ENCODE data around the gene LRRC42.
"Not testable (repeated sequence)": the region's sequence is repeated elsewhere in the genome, so short reads cannot be mapped to it uniquely, and the experiment has no call there.

Gene LRRC42

DNA sequence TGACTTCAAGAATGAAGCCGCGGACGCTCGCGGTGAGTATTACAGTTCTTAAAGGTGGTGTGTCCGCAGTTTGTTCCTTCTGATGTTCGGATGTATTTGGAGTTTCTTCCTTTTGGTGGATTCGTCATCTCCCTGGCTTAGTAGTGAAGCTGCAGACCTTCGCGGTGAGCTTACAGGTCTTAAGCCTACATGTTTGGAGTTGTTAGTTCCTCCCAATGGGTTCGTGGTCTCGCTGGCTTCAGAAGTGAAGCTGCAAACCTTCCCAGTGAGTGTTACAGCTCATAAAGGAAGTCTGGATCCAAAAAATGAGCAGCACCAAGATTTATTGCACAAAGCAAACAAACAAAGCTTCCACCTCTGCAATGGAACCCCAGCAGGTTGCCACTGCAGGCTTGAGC is 57.1 kb downstream of the LRRC42 start:
- FAIRE-seq = no peak
- DNase-seq (ENCODE audit: insufficient read length, low spot score) = no peak

DNA sequence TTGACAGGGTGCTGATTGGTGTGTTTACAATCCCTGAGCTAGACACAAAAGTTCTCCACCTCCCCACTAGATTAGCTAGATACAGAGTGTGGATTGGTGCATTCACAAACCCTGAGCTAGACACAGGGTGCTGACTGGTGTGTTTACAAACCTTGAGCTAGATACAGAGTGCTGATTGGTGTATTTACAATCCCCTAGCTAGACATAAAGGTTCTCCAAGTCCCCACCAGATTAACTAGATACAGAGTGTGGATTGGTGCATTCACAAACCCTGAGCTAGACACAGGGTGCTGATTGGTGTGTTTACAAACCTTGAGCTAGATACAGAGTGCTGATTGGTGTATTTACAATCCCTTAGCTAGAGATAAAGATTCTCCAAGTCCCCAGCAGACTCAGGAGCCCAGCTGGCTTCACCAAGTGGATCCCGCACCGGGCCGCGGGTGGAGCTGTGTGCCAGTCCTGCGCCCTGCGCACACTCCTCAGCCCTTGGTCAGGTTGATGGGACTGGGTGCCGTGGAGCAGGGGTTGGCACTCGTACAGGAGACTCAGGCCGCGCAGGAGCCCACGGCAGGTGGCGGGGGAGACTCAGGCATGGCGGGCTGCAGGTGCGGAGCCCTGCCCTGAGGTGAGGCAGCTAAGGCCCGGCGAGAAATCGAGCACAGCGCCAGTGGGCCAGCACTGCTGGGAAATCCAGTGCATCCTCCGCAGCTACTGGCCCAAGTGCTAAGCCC is 57.8 kb downstream of the LRRC42 start:
- DNase-seq (ENCODE audit: insufficient read length, low spot score); FAIRE-seq: not testable (repeated sequence)

DNA sequence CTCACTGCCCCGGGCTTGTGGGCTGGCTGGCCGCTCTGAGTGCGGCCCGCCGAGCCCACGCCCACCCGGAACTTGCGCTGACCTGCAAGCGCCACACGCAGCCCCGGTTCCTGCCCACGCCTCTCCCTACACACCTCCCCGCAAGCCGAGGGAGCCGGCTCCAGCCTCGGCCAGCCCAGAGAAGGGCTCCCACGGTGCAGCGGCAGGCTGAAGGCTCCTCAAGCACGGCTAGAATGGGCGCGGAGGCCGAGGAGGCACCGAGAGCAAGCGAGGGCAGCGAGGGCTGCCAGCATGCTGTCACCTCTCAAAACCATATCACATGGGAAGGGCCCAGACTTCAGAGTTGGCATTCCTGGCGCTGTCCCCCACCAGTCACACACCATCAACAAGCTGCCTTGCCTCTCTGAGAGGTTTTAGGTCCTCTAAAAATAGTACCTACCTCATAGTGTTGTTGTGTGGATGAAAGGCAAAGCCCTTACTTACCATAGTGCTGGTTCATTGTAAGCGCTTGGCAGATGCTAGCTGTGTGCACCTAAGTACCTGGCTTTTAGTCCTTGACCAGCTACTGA is 58.4 kb downstream of the LRRC42 start:
- no peak for FAIRE-seq
- no peak for DNase-seq (ENCODE audit: insufficient read length, low spot score)

DNA sequence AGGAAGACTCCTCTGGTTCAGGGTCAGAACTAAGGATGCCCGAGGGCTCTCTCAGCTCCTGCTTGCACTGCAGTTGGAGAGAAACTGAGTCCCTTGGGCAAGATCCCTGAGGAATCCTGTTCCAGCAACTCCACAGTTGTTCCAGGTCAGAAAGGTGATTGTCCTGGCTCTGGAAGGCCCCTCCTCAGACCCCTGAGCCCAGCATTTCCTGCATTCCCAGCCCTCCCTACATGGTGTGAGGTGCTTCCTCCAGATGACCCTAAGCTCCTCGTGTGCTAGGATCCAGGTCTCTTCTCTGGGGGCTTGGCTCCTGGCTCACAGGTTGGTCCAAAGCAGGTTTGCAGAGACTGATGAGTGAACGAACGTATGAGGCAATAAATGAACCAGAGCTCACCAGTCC is 60.4 kb downstream of the LRRC42 start:
- DNase-seq (ENCODE audit: insufficient read length, low spot score) = no peak
- FAIRE-seq = no peak

DNA sequence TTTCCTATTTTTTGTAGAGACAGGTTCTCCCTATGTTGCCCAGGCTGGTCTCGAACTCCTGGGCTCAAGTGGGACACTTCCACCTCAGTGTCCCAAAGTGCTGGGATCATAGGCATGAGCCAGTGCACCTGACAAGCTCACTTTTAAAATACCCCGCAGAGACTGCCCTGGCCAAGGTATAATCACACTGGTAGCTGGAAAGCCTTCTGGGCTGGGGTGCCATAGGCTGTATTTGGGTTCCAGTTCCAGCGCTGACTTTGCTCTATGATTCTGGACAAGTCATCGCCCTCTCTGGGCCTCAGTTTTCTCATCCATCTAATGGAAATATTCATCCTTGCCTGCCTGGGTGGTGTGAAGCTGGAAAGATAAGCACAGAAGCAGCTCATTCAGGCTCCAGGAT is 61.5 kb downstream of the LRRC42 start:
- no peak for DNase-seq (ENCODE audit: insufficient read length, low spot score)
- no peak for FAIRE-seq

DNA sequence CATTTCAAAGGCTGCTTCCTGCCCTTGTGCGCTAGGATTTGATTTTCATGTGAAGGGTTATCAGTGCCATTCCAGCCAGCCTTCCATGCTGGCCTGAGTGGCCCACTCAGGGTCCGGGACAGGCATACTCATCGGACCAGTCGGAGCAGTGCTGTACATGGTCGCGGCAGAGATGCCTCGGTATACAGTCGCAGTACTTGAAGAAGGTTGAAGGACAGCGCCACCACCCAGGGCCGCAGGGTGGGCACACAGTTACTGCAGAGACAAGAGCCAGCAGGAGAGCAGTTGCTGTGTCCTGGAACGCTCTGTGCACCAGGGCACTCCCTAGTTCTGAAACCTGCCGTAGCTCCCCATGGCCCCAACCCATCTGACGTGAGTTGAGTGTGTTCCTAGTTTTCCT is 62.7 kb downstream of the LRRC42 start:
- FAIRE-seq = no peak
- no peak for DNase-seq (ENCODE audit: insufficient read length, low spot score)

DNA sequence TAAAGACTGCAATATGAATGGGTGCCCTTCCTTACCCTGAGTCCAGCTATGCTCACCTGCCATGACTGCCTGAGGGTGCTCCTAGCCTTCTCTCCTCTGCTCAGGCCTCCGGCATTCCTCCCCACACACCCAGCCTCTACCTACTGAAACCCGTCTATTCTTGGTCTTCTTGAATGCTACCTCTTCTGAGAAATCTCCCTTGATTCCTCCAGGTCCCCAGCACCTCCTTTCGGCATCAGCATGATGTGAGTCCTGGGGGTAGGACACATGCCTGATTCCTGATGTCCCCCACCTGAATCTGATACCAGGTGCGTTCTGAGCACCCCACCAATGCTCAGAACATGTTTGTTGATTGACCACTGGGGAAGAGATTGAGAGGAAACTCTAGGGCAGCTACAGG is 63.3 kb downstream of the LRRC42 start:
- FAIRE-seq = no peak

DNA sequence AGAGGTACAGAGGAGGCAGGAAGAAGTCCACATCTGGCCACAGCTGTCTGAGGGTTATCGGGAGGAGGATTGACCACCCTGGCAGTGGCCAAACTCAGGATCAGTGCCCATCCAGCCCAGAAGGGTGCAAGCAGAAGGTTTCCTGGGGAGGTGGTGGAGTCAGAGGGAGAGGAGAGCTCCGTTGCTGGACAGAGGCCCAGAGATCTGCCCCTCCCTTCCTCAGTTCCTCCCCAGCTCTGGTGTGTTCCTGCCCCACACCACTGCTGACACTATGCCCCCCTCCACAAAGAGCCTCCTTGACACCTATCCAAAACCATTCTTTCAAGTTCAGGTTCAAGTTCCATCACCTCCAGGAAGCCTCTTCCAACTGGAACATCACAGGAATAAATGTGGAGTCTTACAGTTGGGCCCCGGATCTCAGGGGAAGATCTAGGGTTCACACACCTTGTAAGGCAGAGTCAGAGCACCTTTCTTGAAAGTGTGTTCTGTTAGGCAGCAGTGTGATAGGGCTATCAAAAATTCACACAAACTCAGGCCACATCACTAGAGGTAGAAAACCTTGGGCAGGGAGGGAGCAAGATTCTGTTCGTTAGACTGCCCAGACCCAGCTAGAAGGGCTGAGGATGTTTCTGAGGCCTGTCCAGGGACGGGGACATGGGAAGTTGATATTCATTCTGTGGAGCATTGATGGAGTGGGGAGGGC is 64.4 kb downstream of the LRRC42 start:
- DNase-seq (ENCODE audit: insufficient read length, low spot score) = no peak
- FAIRE-seq = no peak

More for the DNA sequence above, 63.3 kb downstream of the LRRC42 start:
- DNase-seq (ENCODE audit: insufficient read length, low spot score) = no peak

DNA sequence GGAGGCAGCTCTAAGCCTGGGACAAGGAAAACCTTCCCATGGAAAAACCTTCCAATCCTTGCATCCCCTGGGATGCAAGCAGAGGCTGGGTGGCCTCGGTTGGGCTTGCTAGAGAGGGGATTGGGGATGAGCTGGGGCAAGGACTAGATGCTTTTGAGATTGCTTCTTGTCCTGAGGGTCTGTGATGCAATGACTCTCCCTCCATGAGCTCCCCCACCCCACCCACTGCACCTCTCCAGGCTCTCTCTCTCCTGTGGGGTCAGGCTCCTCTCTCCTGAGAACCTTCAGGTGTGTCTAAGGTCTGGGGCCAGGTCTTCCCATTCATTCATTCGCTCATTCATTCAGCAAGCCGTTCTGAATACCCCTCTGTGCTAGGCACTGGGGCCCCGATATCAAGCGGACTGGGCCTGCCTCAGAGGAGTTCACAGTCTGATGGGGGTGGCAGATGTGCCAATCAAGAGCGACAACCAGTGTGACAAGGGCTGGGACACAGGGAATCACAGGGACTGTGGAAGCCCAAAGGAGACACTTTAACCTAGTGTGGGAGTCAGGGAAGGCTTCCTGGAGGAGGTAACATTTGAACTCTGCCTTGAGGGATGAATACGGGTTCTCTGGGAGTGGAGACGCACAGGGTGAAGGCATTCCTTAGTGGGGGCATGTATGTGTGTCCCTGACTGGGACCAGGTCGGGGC is 65.3 kb downstream of the LRRC42 start:
- DNase-seq (ENCODE audit: insufficient read length, low spot score) = no peak

DNA sequence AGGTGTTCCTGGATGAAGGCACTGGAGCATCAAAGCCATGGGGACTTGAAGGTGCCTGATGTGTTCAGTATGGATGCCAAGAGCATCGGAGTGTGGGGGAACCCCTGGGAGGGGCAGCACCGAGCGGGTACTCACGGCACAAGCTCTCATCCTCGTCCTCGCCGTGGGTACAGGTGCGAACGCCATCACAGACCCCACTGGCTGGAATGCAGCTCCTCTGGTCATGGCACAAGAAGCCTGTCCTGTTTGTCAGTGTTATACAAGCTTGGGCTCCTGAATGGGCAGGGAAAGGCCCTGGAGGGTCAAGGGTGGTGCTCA is 65.8 kb downstream of the LRRC42 start:
- no peak for DNase-seq (ENCODE audit: insufficient read length, low spot score)
- FAIRE-seq = no peak

More for the DNA sequence above, 65.3 kb downstream of the LRRC42 start:
- no peak for FAIRE-seq

DNA sequence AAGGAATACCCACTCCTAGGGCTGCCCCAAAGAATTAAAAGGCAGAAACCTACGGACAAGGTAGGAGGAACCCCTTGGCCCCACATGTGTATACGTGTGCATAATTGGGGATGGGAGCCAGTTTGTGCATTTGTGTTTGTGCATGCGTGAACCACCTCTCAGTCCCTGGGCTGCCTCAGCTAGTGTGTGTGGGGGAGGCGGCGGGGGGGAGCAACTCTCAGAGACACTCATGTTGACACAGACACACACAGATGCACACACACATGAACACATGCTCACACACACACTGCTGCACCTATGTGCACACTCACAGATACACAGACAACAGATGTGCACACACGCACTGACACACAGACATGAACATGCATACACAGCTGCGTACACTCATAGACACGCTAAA is 66.7 kb downstream of the LRRC42 start:
- FAIRE-seq (no peak), DNase-seq (ENCODE audit: insufficient read length, low spot score) (no peak)

DNA sequence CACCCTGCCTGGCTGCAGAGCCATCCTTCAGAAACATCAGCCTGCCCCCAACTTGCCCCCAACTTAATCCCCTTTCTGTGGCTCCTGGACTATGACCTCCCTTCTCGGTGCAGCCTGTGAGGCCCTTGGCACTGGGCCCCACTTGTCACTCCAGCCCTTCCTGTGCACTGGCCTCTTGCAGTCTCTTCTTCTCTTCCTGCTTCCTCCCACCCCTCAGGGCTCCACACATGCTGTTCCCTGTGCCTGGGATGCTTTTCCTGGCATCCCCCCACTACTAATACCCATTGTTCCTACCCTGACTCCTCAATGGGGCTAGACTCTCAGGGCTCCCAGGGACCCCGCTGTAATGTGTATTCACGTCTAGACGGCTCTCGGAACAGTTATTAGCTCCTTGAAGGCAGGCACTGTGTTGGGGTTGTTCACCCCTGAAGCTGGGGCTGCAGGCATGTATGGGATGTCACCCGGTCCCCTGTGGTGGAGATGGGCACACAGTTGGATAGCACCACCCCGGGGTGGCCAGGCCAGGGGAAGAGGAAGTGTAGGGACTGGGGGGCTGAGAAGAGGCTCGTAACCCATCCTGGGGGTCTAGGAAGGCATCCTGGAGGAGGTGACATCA is 67.4 kb downstream of the LRRC42 start:
- no peak for FAIRE-seq
- no peak for DNase-seq (ENCODE audit: insufficient read length, low spot score)

DNA sequence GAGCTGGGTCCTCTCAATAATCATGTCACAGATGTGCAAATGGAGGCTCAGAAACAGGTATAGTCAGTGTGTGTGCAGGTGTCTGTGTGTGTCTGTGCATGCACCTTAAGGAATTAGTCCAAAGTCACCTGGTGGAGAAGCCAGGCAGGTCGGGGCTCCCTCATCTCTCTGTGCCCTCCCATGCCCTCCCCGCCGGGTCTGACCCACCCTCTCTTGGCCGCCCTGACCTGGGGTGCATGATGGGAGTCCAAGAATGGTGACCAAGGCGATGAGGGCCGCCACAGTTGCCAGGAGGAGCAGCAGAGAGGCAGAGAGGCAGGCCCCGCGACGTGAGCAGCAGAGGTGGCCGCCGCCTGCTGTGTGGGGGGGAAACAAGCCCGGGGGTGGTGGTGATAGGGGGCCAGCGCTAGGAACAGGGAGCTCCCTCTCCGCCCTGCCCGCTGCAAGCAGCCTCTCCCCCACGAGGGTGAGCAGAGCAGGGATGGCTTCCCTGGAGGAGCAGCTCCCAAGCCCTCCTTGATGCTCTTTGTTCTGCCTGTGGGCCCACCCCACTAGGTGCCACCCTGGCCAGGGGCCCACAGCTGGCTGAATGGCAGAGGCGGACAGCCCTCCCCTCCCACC is 68.0 kb downstream of the LRRC42 start:
- FAIRE-seq = no peak

DNA sequence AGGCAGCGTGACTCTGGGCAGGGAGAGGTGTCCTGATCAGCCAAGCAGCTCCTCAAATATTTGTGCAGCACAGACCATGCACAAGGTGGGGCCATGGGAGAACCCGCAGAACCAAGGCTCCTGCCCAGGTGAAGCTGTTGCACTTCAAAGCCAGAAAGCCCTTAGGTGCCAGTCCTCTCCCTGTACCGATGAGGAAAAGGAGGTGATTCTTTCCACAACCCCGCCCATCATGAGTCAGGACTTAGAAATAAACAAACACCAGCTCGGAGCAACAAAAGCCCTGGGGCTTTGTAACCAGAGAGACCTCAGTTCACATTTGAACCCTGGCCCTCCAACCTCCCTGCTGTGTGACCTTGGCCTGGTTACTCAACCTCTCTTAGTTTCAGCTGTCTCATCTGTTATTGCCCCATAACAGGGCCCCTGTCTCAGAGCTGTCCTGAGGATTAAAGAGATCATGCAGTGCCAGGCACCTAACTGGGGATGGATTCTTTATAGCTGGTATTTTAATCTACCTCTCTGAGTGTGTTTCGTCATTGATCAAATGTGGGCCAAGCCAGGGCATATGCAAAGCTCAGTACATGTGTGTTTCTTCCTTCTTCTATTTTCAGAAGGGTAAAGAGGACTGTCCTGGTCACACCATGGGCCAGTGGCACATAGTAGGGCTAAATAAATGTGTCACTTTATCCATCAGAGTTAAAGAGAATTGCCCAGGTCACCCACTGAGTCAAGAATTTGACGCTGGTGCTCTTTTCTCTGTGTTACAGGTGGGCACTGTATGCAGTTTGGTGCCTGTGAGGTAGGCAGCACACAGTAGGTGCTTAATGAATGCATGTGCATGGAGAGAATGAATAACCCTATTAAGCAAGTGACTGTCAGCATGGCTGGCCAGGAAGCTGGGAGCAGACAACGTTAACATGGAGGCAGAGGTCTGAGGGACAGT is 70.5 kb downstream of the LRRC42 start:
- no peak for DNase-seq (ENCODE audit: insufficient read length, low spot score)
- no peak for FAIRE-seq

More for the DNA sequence above, 68.0 kb downstream of the LRRC42 start:
- DNase-seq (ENCODE audit: insufficient read length, low spot score) = no peak
